B cell (primary cell): Measurements from ENCODE around the gene MCM3AP.

Experiments used
- EZH2 ChIP-seq: IDR thresholded peaks from 2 replicates; pipeline ENCODE4 v1.6.1; 2012; ENCODE audit warnings: borderline replicate concordance, low read depth, mild to moderate bottlenecking, moderate library complexity, low read length; ENCODE audit not compliant: insufficient read depth, poor library complexity, severe bottlenecking
- TF ChIP-seq, protein P1 (sequence below): fragments of 200-600 bp; IDR thresholded peaks from one replicate; pipeline ENCODE4 v1.8.0; 2022; ENCODE audit warnings: antibody characterized with exemption, mild to moderate bottlenecking

DNA sequence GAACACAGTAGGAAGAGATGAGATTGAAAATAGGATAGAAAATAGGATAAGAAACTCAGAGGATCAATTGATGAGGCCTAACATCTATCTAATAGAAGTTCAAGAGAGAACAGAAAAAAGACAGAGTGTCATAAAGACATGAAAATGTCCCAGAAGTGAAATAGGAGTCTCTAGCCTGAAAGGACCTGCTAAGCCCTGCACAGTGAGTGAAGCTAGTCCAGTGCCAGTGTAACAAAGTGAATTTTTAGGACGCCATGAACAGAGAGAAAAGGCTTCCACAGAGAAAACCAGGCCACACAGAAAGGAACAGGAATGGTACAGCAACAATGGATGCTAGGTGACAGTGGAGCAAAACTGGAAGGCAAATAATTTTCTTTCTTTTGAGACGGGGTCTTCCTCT is 36.6 kb downstream of the MCM3AP start:
- no peak for TF ChIP-seq EZH2
- TF ChIP-seq, protein P1, sequence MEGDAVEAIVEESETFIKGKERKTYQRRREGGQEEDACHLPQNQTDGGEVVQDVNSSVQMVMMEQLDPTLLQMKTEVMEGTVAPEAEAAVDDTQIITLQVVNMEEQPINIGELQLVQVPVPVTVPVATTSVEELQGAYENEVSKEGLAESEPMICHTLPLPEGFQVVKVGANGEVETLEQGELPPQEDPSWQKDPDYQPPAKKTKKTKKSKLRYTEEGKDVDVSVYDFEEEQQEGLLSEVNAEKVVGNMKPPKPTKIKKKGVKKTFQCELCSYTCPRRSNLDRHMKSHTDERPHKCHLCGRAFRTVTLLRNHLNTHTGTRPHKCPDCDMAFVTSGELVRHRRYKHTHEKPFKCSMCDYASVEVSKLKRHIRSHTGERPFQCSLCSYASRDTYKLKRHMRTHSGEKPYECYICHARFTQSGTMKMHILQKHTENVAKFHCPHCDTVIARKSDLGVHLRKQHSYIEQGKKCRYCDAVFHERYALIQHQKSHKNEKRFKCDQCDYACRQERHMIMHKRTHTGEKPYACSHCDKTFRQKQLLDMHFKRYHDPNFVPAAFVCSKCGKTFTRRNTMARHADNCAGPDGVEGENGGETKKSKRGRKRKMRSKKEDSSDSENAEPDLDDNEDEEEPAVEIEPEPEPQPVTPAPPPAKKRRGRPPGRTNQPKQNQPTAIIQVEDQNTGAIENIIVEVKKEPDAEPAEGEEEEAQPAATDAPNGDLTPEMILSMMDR = no peak
